ENCODE results near the gene CXXC5. TPM values are rescaled to one million over a fixed set of nuclear protein-coding genes. Genes with fewer than 3 reads are reported as not detected.

CXXC5 gene
- total RNA-seq, 1 donor from 2014 or later: 167 TPM

- DNase-seq (ENCODE audit: low read depth): no peak
- no peak for TF ChIP-seq CTCF (IDR thresholded peaks at IDR 0.05; ENCODE audit: insufficient read depth, low read length, poor library complexity, severe bottlenecking)
These were observed 40.0 kb downstream of the CXXC5 start for GRCh38 chr5:139688088-139688702.

GRCh38 chr5:139688751-139689372 is 40.7 kb downstream of the CXXC5 start:
- Histone ChIP-seq H3K4me3 (ENCODE audit: low read depth, low read length) (no peak overlapping the region), H3K27me3 (ENCODE audit: control insufficient read depth, insufficient read depth, low read length) (no peaks in the 10 kb centered on the region), H3K36me3 (ENCODE audit: control insufficient read depth, insufficient read depth, low read length) (peaks cover 2% of the 10 kb centered on the region)
- TF ChIP-seq CTCF (IDR thresholded peaks at IDR 0.05; ENCODE audit: insufficient read depth, low read length, poor library complexity, severe bottlenecking): no peak
- DNase-seq (ENCODE audit: low read depth): no peak

More at GRCh38 chr5:139688088-139688702, 40.0 kb downstream of the CXXC5 start:
- no peaks in the 10 kb centered on the region for H3K27me3 ChIP-seq (ENCODE audit: control insufficient read depth, insufficient read depth, low read length)
- peaks cover 2% of the 10 kb centered on the region for H3K36me3 ChIP-seq (ENCODE audit: control insufficient read depth, insufficient read depth, low read length)
- H3K4me3 ChIP-seq (ENCODE audit: low read depth, low read length): no peak overlapping the region

DNA sequence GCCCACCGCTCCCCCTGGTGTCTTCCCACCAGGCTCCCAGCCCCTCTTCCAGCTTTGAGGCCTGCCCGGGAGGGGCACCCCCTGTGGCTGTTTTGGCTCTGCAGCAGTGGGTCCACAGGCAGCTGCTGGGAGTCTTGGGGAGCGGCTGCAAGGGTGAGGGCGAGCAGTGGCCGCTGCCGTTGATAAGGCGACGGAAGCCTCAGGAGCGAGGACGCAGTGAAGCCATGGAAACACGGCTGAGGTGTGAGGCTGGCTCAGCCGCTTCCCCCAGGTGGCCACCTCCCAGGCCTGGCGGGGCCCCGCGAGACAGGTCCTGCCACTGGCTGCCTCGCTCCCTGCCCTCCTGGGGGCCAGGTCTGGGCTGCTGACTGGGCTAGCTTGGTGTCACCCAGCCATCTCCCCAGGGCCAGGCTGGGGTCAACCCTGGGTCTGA is 41.5 kb downstream of the CXXC5 start:
- H3K27me3 ChIP-seq (ENCODE audit: control insufficient read depth, insufficient read depth, low read length): no peaks in the 10 kb centered on the region
- peaks cover 2% of the 10 kb centered on the region for H3K36me3 ChIP-seq (ENCODE audit: control insufficient read depth, insufficient read depth, low read length)
- H3K4me3 ChIP-seq (ENCODE audit: low read depth, low read length): no peak overlapping the region
- peak; percentile 30 for TF ChIP-seq CTCF (IDR thresholded peaks at IDR 0.05; ENCODE audit: insufficient read depth, low read length, poor library complexity, severe bottlenecking)
- no peak for DNase-seq (ENCODE audit: low read depth)

DNA sequence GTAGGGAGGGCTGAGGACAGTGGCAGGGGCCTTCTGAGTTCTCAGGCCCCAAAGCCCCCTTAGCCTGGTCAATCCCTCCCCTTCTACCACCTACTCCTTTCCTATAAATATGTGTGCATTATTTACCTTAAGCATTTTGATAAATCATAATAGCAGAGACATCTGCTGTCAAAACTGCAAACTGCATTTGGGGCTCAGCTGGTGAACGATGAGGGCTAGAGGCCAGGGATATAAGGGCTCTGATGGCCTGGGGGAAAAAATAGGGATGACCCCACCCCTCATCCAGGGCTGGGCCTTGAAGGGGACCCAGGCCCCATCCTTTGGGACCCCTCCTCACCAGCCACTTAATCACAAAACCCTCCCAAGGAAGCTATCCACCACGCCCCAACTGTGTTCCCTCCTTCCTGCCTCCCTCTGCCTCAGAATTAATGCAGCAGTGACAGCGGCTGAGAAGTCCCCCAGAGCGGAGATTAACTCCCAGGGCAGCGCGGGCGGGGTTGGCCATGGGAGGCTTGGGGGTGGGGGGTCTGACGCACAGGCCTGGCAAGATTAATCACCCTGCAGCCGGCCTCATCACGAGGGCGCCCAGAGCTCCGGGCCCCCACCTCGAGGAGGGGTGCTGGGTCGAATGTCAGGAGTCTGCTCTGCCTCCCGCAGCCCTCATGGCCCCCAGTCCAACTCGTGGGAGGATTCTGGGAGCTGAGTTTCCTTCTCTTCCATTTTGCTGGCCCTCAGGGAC is 42.1 kb downstream of the CXXC5 start:
- Histone ChIP-seq H3K36me3 (ENCODE audit: control insufficient read depth, insufficient read depth, low read length) (peaks cover under 1% of the 10 kb centered on the region), H3K4me3 (ENCODE audit: low read depth, low read length) (no peak overlapping the region), H3K27me3 (ENCODE audit: control insufficient read depth, insufficient read depth, low read length) (no peaks in the 10 kb centered on the region)
- no peak for DNase-seq (ENCODE audit: low read depth)
- peak; percentile 30 for TF ChIP-seq CTCF (IDR thresholded peaks at IDR 0.05; ENCODE audit: insufficient read depth, low read length, poor library complexity, severe bottlenecking)

DNA sequence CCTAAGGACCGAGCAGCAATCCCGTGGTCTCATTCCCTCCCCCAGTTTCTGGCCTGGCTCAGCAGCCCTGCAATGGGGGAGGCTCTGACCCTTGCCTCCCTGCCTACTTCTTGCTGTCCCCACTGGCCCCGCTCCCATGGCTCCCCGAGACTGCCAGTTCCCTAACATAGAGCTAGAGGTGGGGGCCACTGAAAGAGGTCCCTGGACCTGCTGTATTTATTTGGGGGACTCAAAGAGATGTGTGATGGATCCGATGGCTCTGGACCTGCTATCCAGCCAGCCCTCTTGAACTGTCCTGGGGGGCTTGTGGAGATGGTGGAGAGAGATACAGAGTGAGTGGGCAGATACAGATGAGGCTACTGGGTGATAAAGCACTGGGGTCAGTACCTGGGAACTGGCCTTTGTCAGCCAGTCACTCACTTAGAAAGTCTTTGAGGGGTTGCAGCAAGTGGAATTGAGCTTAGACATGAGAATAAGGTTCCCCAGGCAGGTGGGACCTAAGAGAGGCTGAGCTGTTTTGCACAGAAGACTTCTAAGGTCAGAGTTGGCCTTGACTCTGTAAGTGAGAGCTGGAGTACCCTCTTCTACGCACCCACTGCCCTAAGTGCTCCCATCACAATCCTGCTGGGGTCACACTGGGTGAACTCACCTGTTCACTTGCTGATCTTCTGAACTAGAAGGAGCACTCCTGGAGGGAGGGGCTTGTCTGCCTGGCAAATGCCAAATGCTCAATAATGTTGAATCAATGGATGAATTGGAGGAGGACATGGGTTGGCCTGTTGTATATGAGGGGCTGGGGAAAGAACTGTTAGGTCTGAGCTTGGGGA is 42.9 kb downstream of the CXXC5 start:
- H3K4me3 ChIP-seq (ENCODE audit: low read depth, low read length): no peak overlapping the region
- TF ChIP-seq CTCF (IDR thresholded peaks at IDR 0.05; ENCODE audit: insufficient read depth, low read length, poor library complexity, severe bottlenecking): no peak
- no peak for DNase-seq (ENCODE audit: low read depth)

More for the DNA sequence above, 42.9 kb downstream of the CXXC5 start:
- H3K36me3 ChIP-seq (ENCODE audit: control insufficient read depth, insufficient read depth, low read length): no peaks in the 10 kb centered on the region
- no peaks in the 10 kb centered on the region for H3K27me3 ChIP-seq (ENCODE audit: control insufficient read depth, insufficient read depth, low read length)

Measured in kidney epithelial cell (primary cell).